ENCODE results near the gene BRF1.

BRF1 gene

DNA sequence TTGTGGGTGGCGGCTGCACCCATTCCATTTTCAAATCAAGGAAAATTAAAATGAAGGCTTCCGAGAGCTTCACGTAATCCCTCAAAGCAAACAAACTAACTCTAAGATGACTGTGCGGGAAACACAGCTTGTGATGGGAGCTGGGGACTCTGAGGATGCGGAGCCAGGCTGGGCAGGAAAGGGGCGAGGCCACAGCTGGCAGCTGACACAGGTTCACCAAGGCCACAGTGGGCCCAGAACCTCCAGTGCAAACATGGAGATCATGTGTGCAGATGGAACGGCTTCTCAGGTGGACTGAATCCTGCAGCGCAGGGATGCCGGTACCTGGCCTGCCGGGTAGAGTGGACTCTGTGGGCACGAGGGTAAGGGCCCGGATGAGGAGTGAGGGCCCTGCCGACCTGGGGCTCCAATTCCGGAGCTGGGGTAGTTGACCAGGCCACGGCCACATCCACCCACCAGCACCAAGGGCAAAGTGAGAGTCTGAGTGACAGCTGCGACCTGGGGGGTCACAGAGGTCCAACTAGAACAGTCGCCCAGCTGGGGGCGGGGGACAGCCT, 71.6 kb downstream of the BRF1 start:
- Histone ChIP-seq H3K4me3 (ENCODE audit: insufficient read length, low read depth) (no peak overlapping the region), H3K36me3 (ENCODE audit: insufficient read depth, insufficient read length, low read length) (peaks cover 20% of the 10 kb centered on the region), H3K27me3 (ENCODE audit: insufficient read depth, insufficient read length) (no peaks in the 10 kb centered on the region), H3K4me1 (ENCODE audit: insufficient read depth, insufficient read length) (no peaks in the 10 kb centered on the region), H3K9ac (ENCODE audit: insufficient read length, low read depth) (no peak overlapping the region), H3K9me3 (ENCODE audit: insufficient read depth, low read length) (no peaks in the 10 kb centered on the region)
- TF ChIP-seq ZNF274 (IDR thresholded peaks at IDR 0.05; ENCODE audit: low read depth, low read length) (no peak), SUZ12 (IDR thresholded peaks at IDR 0.05; ENCODE audit: extremely low read depth, insufficient read depth, insufficient read length) (no peak)
- no peak for DNase-seq (ENCODE audit: low read depth, low spot score)

DNA sequence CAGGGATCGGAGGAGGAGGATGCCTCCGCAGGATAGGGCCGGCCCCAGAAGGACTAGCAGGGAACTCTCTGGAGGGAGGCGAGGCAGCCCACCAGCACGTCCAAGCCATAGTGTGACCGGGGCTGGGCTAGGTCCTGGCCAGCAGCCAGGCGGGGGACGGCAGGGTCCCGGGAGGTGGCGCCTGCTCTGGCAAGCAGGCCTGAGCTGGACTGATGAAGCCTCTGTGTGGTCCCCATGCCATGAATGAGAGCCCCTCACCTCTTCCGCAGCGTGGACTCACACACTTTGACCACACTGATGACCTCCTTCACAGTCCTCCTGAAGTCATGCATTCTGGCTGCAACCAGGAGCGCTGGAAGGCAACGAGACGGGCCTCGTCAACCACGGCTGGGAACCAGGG, 72.2 kb downstream of the BRF1 start:
- no peak for DNase-seq (ENCODE audit: low read depth, low spot score)
- no peak overlapping the region for H3K9ac ChIP-seq (ENCODE audit: insufficient read length, low read depth)
- H3K9me3 ChIP-seq (ENCODE audit: insufficient read depth, low read length), result no peaks in the 10 kb centered on the region
- no peaks in the 10 kb centered on the region for H3K27me3 ChIP-seq (ENCODE audit: insufficient read depth, insufficient read length)
- H3K4me1 ChIP-seq (ENCODE audit: insufficient read depth, insufficient read length), result no peaks in the 10 kb centered on the region
- TF ChIP-seq SUZ12 (IDR thresholded peaks at IDR 0.05; ENCODE audit: extremely low read depth, insufficient read depth, insufficient read length) (no peak), YY1 (IDR thresholded peaks at IDR 0.05; ENCODE audit: insufficient read depth, insufficient read length) (no peak), ZNF274 (IDR thresholded peaks at IDR 0.05; ENCODE audit: low read depth, low read length) (no peak)
- no peak overlapping the region for H3K4me3 ChIP-seq (ENCODE audit: insufficient read length, low read depth)
- peaks cover 20% of the 10 kb centered on the region for H3K36me3 ChIP-seq (ENCODE audit: insufficient read depth, insufficient read length, low read length)

DNA sequence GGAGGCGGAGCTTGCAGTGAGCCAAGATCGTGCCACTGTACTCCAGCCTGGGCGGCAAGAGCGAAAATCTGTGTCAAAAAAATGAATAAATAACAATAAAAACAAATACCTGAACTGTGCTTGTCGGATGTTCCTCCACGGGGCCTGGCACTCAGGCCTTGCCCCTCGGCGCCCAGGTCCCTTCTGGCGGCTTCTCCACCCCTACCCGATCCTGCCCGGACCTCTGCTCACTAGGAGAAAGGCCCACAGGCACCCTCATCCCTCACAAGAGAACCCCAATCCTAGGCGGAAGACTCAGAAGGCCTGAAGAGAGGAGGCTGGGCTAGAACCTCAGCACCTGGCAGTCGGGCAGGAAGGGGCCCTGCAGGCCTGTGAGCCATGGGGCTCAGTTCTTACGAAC, 73.5 kb downstream of the BRF1 start:
- TF ChIP-seq YY1 (IDR thresholded peaks at IDR 0.05; ENCODE audit: insufficient read depth, insufficient read length) (no peak), ZNF274 (IDR thresholded peaks at IDR 0.05; ENCODE audit: low read depth, low read length) (no peak), SUZ12 (IDR thresholded peaks at IDR 0.05; ENCODE audit: extremely low read depth, insufficient read depth, insufficient read length) (no peak)

DNA sequence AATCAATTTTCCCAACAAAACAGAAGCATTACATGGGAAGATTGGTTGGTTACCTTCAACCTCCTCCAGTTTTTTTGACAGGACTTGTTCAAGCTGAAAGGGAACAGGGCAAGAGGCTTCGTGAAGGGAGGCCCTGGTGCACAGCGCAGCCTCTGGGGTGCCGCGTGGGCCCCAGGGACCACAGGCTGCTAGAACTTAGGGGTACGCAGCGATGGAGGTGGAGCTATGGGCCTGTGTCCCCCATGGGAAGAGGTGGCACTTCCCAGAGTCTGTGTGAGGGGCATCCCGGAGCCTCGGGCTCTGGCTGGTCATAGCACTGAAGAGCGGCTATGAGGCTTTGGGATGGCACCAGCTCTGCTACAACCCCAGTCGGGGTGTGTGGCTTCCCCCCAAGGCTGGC, 74.6 kb downstream of the BRF1 start:
- H3K9ac ChIP-seq (ENCODE audit: insufficient read length, low read depth), result no peak overlapping the region
- DNase-seq (ENCODE audit: low read depth, low spot score), result no peak
- H3K9me3 ChIP-seq (ENCODE audit: insufficient read depth, low read length), result no peaks in the 10 kb centered on the region
- H3K27me3 ChIP-seq (ENCODE audit: insufficient read depth, insufficient read length), result no peaks in the 10 kb centered on the region
- TF ChIP-seq YY1 (IDR thresholded peaks at IDR 0.05; ENCODE audit: insufficient read depth, insufficient read length) (no peak), SUZ12 (IDR thresholded peaks at IDR 0.05; ENCODE audit: extremely low read depth, insufficient read depth, insufficient read length) (no peak), ZNF274 (IDR thresholded peaks at IDR 0.05; ENCODE audit: low read depth, low read length) (no peak)
- H3K4me3 ChIP-seq (ENCODE audit: insufficient read length, low read depth), result no peak overlapping the region
- no peaks in the 10 kb centered on the region for H3K4me1 ChIP-seq (ENCODE audit: insufficient read depth, insufficient read length)
- H3K36me3 ChIP-seq (ENCODE audit: insufficient read depth, insufficient read length, low read length), result peaks cover 33% of the 10 kb centered on the region

More for the DNA sequence above, 73.5 kb downstream of the BRF1 start:
- peaks cover 26% of the 10 kb centered on the region for H3K36me3 ChIP-seq (ENCODE audit: insufficient read depth, insufficient read length, low read length)
- no peaks in the 10 kb centered on the region for H3K4me1 ChIP-seq (ENCODE audit: insufficient read depth, insufficient read length)
- no peaks in the 10 kb centered on the region for H3K9me3 ChIP-seq (ENCODE audit: insufficient read depth, low read length)
- H3K27me3 ChIP-seq (ENCODE audit: insufficient read depth, insufficient read length), result no peaks in the 10 kb centered on the region
- no peak overlapping the region for H3K4me3 ChIP-seq (ENCODE audit: insufficient read length, low read depth)
- H3K9ac ChIP-seq (ENCODE audit: insufficient read length, low read depth), result no peak overlapping the region
- DNase-seq (ENCODE audit: low read depth, low spot score), result no peak

- no peak overlapping the region for H3K9ac ChIP-seq (ENCODE audit: insufficient read length, low read depth)
- TF ChIP-seq ZNF274 (IDR thresholded peaks at IDR 0.05; ENCODE audit: low read depth, low read length) (no peak), YY1 (IDR thresholded peaks at IDR 0.05; ENCODE audit: insufficient read depth, insufficient read length) (no peak), SUZ12 (IDR thresholded peaks at IDR 0.05; ENCODE audit: extremely low read depth, insufficient read depth, insufficient read length) (no peak)
- DNase-seq (ENCODE audit: low read depth, low spot score), result no peak
- H3K9me3 ChIP-seq (ENCODE audit: insufficient read depth, low read length), result no peaks in the 10 kb centered on the region
- H3K4me1 ChIP-seq (ENCODE audit: insufficient read depth, insufficient read length), result no peaks in the 10 kb centered on the region
- H3K4me3 ChIP-seq (ENCODE audit: insufficient read length, low read depth), result no peak overlapping the region
- H3K27me3 ChIP-seq (ENCODE audit: insufficient read depth, insufficient read length), result no peaks in the 10 kb centered on the region
- H3K36me3 ChIP-seq (ENCODE audit: insufficient read depth, insufficient read length, low read length), result peaks cover 42% of the 10 kb centered on the region
Observed at GRCh38 chr14:105224845-105225570, 75.8 kb downstream of the BRF1 start.

DNA sequence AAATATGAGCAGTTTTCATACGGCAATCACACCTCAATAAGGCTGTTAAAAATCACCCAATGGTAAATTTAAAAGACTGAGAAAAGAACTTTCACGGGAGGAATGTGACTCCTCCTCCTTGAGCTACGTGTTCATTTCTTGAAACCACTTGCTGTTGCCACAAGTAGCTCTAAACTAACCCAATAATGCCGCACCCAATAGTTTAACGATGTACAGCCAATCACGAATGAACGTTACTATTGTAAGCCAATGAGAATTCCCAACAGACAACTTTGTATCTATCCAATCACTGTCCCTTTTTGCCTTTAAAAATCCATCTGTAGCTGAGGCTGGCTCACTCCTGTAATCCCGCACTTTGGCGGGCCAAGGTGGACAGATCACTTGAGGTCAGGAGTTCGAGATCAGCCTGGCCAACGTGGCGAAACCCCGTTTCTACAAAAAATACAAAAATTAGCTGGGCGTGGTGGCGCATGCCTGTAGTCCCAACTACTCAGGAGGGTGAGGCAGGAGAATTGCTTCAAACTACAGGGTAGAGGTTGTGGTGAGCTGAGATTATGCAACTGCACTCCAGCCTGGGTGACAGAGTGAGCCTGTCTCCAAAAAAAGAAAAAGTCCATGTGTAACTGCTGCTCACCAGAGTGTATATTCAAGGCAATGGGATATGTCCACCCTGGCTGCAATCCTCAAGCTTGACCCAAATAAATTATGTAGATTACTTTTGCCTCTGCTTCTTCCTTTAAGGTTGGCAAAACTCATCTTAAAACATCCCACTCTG, 76.8 kb downstream of the BRF1 start:
- DNase-seq (ENCODE audit: low read depth, low spot score), result no peak
- H3K9me3 ChIP-seq (ENCODE audit: insufficient read depth, low read length), result no peaks in the 10 kb centered on the region
- no peaks in the 10 kb centered on the region for H3K27me3 ChIP-seq (ENCODE audit: insufficient read depth, insufficient read length)
- TF ChIP-seq SUZ12 (IDR thresholded peaks at IDR 0.05; ENCODE audit: extremely low read depth, insufficient read depth, insufficient read length) (no peak), YY1 (IDR thresholded peaks at IDR 0.05; ENCODE audit: insufficient read depth, insufficient read length) (no peak), ZNF274 (IDR thresholded peaks at IDR 0.05; ENCODE audit: low read depth, low read length) (no peak)
- H3K9ac ChIP-seq (ENCODE audit: insufficient read length, low read depth), result no peak overlapping the region
- no peak overlapping the region for H3K4me3 ChIP-seq (ENCODE audit: insufficient read length, low read depth)
- H3K36me3 ChIP-seq (ENCODE audit: insufficient read depth, insufficient read length, low read length), result peaks cover 50% of the 10 kb centered on the region
- H3K4me1 ChIP-seq (ENCODE audit: insufficient read depth, insufficient read length), result no peaks in the 10 kb centered on the region

DNA sequence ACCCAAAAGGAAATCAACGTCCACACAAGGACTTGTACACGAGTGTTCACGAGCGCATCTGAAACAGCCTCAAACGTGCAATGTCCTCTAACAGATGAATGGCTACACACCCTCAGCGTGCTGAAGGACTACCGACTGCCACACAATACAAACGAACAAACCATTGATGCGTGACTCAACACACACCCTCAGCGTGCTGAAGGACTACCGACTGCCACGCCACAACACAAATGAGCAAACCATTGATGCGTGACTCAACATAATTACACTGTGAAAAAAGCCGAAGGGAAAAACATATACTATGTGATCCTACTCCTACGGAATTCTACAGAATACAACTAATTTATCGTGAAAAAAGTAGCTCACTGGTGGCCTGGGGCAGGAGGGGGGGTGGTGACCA, 77.5 kb downstream of the BRF1 start:
- H3K36me3 ChIP-seq (ENCODE audit: insufficient read depth, insufficient read length, low read length), result peaks cover 49% of the 10 kb centered on the region
- H3K4me3 ChIP-seq (ENCODE audit: insufficient read length, low read depth), result no peak overlapping the region
- no peaks in the 10 kb centered on the region for H3K9me3 ChIP-seq (ENCODE audit: insufficient read depth, low read length)
- no peak for DNase-seq (ENCODE audit: low read depth, low spot score)
- no peaks in the 10 kb centered on the region for H3K4me1 ChIP-seq (ENCODE audit: insufficient read depth, insufficient read length)
- TF ChIP-seq ZNF274 (IDR thresholded peaks at IDR 0.05; ENCODE audit: low read depth, low read length), result no peak
- no peak for TF ChIP-seq YY1 (IDR thresholded peaks at IDR 0.05; ENCODE audit: insufficient read depth, insufficient read length)
- no peak for TF ChIP-seq SUZ12 (IDR thresholded peaks at IDR 0.05; ENCODE audit: extremely low read depth, insufficient read depth, insufficient read length)
- H3K27me3 ChIP-seq (ENCODE audit: insufficient read depth, insufficient read length), result no peaks in the 10 kb centered on the region
- no peak overlapping the region for H3K9ac ChIP-seq (ENCODE audit: insufficient read length, low read depth)

All from NT2/D1 (cell line).